Jurkat, Clone E6-1 (cell line): ENCODE data around the gene CIBAR2.
"Not testable (repeated sequence)": the region's sequence is repeated elsewhere in the genome, so short reads cannot be mapped to it uniquely, and the experiment has no call there.

ENCODE experiments used
- DNase-seq: peaks from one replicate; pipeline ENCODE4 v3.0.0-alpha.2; 2011; ENCODE audit warnings: low read depth, low spot score
- H3K4me3 ChIP-seq: 2 replicates; pipeline ENCODE4 v1.5.1; 2011; ENCODE audit warnings: mild to moderate bottlenecking, low read length, control low read depth, moderate library complexity

The CIBAR2 gene

DNA sequence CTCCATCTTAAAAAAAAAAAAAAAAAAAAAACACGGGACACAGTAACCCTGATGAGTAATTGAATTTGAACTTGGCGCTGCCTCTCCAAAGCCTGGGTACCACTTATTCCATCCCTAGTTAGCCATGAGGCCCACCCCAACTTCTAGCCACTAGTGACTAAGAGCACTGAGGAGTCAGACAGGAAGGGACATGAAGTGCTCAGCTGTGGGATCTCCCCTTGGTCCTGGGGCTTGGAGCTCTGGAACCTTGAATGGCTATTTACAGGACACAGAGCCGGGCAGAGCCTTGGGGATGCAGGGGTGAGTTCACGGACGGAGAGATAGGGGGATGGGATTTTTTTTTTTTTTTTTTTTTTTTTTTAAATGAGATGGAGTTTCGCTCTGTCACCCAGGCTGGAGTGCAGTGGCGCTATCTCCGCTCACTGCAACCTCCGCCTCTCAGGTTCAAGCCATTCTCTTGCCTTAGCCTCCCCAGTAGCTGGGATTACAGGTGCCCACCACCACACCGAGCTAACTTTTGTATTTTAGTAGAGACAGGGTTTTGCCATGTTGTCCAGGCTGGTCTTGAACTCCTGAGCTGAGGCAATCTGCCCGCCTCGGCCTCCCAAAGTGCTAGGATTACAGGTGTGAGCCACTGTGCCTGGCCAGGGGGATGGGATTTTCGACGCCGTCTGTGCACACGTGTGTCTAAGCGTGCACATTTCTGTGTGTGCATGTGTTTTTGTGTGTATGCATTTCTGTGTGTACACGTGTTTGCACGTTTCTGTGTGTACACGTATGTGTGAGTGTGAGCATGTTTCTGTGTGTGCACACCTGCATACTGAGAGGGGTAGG lies 20.4 kb upstream of the CIBAR2 start:
- no peak for DNase-seq
- H3K4me3 ChIP-seq, result no peak overlapping the region

DNA sequence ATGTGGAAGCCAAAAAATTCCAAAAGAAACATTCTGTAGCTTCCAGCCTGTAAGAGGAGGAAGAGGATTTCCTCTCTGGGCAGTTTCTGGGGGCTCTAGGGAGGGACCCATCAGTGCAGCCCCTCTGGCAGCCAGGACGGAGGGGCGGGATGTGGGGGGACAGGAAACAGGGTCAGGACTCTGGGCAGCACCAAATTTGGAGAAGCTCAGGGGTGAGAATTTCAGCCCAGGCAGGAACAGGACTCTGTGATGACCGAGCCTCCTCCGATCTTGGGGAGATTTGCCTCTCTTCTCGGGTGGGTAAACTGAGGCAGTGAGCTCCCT lies 18.4 kb upstream of the CIBAR2 start:
- DNase-seq, result no peak
- H3K4me3 ChIP-seq, result no peak overlapping the region

DNA sequence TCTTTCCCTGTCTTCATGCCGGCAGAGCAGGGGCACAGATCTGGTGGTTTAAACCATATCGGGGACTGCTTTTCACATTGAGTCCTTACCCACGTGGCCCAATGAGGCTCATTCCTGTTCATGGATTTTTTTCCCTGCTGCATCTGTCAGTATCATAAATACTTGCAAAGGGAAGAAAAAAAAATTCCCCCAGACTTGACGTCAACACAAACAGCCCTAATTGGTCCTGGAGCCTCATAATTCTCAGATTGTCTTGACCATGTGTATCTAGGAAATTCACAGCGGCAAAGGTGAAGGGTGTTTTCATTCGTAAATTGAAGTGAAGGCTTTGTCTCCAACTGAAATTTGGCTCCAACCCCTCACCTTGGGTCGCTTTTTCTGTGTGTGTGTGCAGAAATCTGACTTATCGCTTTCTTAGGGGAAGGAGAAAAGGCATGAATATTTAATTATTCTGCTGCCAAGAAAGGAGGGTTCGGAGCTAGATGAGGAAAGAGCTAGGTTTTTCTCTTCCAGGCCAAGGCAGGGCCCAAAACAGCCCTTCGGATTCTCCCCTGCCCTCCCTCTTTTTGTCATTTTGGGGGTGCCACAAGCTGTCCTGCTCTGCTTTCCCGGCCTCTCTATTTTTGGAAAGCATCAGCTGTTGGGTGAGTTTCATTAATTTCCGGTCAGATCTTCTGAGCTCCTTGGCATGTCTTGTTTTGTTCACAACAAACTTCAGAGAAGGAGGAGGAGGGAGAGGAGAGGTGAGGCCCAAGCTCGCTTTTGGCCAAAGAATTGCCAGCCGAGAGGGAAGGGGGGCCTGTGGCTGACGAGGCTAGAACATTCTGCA lies 17.8 kb upstream of the CIBAR2 start:
- no peak overlapping the region for H3K4me3 ChIP-seq
- no peak for DNase-seq

DNA sequence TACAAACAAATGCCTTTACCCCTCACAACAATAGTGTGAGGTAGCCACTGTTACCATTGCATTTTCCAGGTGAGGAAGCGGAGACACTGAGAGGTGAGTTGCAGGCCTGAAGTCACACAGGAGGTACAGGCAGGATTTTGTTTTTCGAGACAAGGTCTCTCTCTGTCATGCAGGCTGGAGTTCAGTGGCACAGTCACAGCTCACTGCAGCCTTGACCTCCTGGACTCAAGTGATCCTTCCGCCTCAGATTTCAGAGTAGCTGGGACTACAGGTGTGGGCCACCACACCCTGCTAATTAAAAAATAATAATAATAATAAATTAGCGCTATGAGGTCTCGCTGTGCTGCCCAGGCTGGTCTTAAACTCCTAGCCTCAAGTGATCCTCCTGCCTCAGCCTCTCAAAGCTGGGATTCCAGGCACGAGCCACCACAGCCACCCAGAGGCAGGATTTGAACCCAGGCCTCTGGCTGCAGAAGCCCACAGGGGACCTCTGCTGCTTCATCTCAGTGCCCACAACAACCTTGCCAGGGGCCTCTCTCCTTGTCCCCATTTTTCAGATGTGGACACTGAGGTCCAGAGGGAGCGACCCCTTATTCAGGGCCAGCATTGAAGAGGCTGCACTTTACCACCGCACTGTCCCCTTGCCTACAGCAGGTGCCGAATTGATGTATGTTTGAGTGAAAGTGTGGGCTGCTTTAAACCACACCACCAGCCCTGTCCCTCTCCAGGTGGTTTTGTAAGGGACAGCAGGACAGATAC lies 16.0 kb upstream of the CIBAR2 start:
- H3K4me3 ChIP-seq, result no peak overlapping the region

DNA sequence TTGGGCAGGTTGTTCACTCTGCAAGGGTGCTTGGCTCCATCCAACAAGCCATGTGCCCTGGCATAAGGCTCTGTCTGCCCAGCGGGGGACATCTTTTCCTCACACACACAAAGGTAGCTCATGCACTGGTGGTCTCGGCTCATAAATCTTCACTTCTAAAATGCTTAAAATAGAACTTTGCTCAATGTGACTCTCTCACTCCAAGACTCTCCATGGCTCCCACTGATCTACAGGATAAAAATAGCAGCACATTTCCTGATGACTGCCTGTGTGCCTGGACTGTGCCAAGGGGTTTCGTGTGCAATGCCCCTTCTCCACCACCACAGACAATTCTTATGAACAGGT lies 15.1 kb upstream of the CIBAR2 start:
- H3K4me3 ChIP-seq, result no peak overlapping the region
- DNase-seq, result no peak

More for the DNA sequence above, 16.0 kb upstream of the CIBAR2 start:
- no peak for DNase-seq

DNA sequence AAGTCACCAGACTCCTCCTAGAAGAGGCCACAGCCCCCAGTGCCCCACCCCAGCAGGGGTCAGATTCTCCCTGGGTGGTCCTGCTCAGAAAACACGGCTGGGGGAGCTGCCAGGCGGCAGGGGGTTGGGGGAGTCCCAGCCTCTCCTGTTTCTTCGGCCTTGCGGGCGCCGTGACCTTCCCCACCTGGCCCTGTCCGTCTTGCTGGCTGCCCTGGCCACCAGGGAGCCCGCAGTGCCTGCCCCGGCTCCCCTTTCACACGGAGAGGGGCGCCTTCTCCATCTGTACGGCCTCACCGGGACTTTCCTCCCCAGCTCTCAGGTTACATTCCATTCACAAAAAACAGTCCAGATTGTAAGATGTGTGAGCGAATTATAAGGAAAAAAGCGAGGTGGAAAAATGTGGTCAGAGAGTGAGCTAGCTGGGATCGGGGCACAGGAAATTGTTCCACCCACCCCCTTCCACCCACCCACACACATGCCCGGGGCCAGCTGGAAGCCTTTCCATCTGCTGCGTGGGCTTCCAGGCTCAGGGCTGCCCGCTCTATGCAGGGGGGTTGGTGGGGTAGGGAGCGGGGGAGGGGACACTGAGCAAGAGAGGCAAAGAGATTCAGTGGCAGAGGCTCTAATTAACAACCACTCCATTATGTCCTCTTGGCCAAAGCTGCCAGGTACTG lies 14.6 kb upstream of the CIBAR2 start:
- H3K4me3 ChIP-seq, result no peak overlapping the region

DNA sequence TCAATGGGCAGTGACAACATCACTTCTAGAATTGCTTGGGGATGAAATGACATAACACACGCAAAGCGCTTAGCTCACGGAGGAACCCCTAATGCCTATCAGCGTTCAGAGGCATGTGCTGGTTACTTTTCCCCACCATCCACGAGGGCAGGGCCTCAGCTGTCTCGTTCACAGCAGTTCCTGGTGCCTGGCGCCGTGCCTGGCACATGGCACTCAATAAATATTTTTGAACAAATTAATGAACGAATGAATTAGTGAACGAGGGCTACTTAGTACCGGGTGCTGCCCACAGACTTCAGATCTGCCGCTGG lies 14.1 kb upstream of the CIBAR2 start:
- no peak overlapping the region for H3K4me3 ChIP-seq
- DNase-seq, result no peak

More for the DNA sequence above, 14.6 kb upstream of the CIBAR2 start:
- no peak for DNase-seq

DNA sequence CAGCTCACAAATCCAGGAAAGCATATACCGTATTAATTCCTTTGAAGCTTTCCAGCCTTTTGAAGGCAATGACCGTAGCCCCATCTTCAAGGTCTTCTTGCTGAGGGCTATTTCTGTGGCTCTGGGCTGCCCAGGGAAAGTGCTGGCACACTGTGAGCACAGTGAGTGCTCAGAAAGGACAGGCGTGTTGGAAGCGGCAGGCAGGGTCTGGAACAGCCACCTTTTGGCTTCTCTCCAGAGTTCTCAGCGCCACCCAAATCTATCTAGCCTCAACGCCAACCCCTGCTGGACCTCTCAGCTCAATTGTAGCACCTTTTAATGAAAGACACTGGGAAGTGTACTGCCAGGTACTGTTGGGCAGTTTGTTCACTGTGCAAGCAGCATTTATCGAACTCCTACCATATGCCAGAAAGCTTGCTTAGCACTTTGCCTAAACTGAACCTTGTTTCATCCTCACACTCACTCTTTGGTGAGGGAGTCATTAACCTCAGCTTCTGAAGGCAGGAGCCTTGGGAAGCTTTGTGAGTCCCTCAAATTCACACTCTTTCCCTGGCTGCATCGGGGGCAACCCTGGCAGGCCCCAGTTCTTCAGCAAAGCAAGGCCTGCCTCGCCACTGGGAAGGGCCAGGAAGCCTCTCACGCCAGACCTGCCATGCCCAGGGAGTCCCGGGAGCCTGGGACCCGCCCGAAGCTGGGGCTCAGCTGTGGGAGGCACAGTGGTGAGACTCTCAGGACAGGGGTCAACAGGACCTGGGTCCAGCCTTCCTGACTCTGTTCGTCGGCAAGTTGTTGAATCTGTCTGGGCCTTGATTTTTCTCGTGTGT lies 13.5 kb upstream of the CIBAR2 start:
- H3K4me3 ChIP-seq, result no peak overlapping the region
- no peak for DNase-seq

DNA sequence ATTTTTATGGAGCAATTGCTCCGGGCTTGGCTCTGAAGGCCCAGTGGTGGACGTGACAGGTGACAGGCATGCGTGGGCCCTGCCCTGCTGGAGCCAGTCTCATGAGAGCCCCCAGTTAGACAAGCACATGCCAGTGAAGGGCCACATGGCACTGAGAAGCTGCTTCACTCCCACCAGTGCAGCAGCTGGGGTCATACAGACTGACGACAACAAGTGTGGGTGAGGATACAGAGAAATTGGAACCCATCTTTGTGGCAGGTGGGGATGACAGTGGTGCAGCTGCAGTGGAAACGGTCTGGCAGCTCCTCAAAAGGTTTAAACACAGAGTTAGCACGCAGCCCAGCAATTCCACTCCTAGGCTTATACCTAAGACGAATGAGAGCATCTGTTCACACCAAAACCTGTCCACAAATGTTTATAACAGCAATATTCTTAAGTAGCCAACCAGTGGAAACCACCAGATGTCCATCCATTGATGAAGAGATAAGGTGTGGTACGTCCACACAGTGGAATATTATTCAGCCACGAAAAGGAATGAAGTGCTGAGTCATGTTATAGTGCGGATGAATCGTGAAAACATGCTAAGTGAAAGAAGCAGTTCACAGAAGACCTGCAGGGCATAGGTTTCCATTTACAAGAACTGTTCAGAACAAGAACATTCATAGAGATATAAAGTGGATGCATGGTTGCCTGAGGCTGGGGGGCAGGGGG lies 12.5 kb upstream of the CIBAR2 start:
- DNase-seq, result no peak
- H3K4me3 ChIP-seq, result no peak overlapping the region

DNA sequence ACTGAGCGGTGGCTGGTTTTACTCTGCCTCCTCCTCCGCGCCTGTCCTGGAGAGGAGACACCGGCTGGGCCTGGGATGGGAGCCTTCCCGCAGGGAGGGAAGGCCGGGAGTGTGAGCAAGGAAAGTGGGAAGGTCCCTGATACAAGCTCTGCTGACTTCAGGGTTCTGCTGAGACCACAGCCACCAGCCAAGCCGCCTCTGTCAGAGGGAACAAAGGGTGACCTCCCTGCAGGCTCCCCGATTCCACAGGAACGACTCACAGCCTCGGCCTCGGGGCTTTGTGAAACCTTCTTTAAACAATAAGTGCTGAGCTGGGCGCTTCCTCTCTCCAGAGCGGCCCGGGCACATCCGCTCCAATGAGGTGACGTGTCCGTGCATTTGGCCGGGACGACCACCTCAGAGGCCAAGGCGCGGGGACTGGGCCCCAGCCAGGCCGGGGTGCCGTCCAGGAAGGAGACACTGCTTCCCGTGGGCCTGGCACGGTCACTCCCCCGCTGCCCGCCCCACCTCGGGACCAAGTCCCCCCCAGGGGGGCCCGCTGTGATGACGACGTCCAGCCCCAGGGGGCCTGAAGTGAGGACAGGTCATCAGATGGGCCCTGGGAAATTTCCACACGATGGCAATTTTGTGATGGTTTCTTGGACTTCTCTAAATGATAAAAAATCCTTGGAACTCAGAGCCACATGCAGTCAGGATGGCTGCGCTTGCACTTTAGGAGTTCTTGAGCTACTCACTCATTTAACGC lies 11.8 kb upstream of the CIBAR2 start:
- no peak for DNase-seq
- no peak overlapping the region for H3K4me3 ChIP-seq

DNA sequence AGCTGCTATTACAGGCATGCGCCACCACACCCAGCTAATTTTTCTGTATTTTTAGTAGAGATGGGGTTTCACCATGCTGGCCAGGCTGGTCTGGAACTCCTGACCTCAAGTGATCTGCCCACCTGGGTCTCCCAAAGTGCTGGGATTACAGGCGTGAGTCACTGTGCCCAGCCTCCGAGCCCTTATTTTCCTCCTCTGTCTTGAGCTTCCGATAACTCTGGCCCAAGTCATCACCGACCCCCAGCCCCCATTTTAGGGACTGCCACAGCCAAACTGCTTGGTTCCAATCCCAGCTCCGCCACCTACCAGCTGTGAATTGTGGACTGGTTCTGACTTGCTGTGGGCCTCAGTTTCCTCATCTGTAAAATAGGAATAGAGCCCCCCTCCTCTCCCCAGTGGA lies 11.2 kb upstream of the CIBAR2 start:
- DNase-seq, H3K4me3 ChIP-seq: not testable (repeated sequence)

DNA sequence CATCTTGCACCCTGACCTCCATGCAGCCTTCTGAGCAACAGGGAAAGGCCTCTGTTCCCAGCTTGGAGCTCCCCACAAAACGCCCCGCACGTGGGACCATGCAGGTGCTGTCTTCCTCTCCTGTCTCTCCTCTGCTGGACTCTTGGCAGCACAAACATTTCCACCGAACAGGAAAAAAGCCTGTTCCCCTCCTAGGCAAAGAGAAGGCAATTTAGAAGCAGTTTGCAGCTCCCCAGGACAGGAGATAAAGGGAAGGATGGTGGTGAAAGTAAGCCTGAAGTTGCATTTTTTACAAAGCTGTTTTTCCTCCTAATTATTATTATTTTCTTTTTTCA lies 7.7 kb upstream of the CIBAR2 start:
- DNase-seq, result no peak

DNA sequence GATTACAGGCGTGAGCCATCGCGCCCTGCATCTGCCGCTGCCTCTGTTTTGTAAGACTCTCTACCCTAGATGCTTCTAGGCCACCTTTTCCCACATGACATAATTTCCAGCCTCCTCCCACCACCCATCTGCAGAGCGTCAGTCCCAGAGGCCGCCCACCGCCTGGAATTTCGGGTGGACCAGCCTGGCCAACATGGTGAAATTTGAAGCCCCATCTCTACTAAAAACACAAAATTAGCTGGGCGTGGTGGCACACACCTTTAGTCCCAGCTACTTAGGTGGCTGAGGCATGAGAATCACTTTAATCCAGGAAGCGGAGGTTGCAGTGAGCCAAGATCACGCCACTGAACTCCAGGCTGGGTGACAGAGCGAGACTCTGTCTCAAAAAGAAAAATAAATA lies 5.1 kb upstream of the CIBAR2 start:
- no peak overlapping the region for H3K4me3 ChIP-seq
- DNase-seq, result no peak

More for the DNA sequence above, 7.7 kb upstream of the CIBAR2 start:
- no peak overlapping the region for H3K4me3 ChIP-seq

DNA sequence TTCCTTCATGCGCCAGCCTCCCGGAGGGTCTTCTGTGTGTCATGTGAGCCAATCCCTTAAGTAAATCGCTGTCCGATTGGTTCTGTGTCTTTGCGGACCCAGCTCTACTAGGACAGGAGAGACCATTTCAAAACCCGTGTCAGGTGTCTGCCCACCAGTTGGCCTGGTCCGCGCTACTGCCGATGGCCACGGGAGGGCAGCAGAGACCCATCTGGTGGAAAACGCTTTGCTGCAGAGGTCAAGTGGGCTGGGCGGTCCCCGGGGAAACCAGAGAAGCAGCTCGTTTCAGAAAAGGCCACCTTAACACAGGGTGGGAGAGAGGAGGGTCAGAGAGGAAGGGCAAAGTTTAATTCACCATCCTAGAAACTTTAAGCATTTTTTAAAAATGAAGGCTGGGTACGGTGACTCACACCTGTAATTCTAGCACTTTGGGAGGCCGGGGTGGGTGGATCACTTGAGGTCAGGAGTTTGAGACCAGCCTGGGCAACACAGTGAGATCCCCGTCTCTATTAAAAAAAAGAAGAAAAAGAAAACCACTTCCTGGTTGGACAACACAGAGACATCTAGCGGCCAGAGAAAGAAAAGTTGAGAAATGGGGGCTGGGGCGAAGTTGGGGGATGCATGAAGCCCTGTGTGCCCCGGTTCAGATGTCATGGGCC lies 2.8 kb upstream of the CIBAR2 start:
- peak; percentile 39 for DNase-seq
- peak overlapping the region; percentile 15; the same call in 1 of the 2 replicates for H3K4me3 ChIP-seq

DNA sequence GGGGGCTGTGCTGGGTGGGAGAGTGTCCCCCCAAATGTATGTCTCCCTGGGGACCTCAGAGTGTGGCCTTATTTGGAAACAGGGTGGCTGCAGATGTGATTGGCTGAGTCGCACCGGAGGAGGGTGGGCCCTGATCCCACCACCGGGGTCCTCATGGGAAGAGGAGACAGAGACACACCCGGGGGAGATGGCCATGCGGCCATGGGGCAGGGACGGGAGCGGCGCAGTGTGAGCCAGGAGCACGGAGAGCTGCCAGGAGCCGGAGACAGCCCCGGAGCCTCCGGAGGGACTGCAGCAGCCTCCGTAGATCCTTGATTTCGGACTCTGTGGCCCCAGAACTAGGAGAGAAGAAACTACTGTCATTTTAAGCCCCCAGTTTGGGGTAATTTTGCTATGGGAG lies 1.6 kb upstream of the CIBAR2 start:
- no peak for DNase-seq
- no peak overlapping the region for H3K4me3 ChIP-seq

DNA sequence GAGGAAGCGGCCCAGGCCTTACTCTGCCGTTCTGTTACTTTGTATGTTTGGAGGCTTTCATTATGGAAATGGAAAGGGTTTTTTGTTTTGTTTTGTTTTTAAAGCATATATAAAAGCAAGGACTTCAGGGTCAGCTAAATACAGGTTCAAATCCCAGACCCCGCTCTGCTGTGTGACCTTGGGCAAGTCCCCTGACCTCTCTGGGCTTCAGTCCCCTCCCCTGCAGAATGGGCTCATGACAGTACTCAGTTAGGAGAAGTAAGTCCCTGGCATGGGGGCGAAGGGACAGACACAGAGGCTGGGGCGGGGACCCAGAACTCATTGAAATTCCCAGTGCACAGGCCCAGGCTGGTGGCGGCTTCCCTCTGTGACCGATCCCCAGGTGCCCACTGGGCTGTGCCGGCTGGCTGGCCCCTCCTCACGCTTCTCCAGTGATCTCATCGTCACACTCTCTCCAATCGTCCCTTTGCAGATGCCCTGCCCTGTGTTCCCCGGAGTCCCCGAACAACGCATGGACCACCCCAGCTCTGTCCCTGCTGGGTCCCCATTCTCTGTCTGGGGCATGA lies 979 bp upstream of the CIBAR2 start:
- H3K4me3 ChIP-seq, result no peak overlapping the region
- DNase-seq, result no peak

DNA sequence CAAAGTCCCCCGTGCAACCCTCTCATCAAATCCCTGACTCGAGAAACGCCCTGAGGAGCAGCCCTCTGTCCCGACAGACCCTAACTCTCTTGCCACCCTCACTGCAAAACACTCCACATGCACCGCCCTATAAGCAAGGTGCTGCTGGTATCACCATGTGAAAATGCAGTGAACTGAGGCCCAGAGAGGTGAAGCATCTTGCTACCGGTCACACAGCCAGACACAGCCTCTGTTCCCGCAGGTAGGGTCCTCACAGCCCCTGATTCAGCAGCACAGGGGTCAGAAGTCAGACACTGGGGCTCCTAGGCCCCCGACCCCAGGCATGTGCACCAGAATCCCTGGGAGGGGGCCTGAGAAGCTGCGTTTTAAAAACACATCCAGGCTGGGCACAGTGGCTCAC lies 1.1 kb downstream of the CIBAR2 start:
- no peak for DNase-seq
- H3K4me3 ChIP-seq, result no peak overlapping the region
